Measurements from ENCODE around the gene HDGFL3. TPM values are rescaled to one million over a fixed set of nuclear protein-coding genes. Genes with fewer than 3 reads are reported as not detected.
"Not testable (repeated sequence)": the region's sequence is repeated elsewhere in the genome, so short reads cannot be mapped to it uniquely, and the experiment has no call there.

Gene HDGFL3
- total RNA-seq, 4 donors from 2014 or later = 59.0 to 175 (median 75.4) TPM

GRCh38 chr15:83153288-83153687, 54.3 kb downstream of the HDGFL3 start:
- peaks cover 10 to 68% of the 10 kb centered on the region in 2 donors for H3K36me3 ChIP-seq
- TF ChIP-seq POLR2A (IDR thresholded peaks at IDR 0.05) (no peak), CTCF (IDR thresholded peaks at IDR 0.05) (no peak), POLR2AphosphoS5 (IDR thresholded peaks at IDR 0.05) (no peak)
- H3K4me1 ChIP-seq = no peaks in the 10 kb centered on the region
- H3K4me3 ChIP-seq = no peak overlapping the region
- ATAC-seq = no peak
- no peaks in the 10 kb centered on the region for H3K27me3 ChIP-seq
- no peak overlapping the region for H3K27ac ChIP-seq
- no peaks in the 10 kb centered on the region for H3K9me3 ChIP-seq
- 91 to 100% methylated on average over 1 of the region's 1 CpG for WGBS, 2 donors (ENCODE audit: low coverage in 1 of 2)

- TF ChIP-seq POLR2AphosphoS5 (IDR thresholded peaks at IDR 0.05) (no peak), CTCF (IDR thresholded peaks at IDR 0.05) (no peak), POLR2A (IDR thresholded peaks at IDR 0.05) (no peak), EP300 (IDR thresholded peaks at IDR 0.05) (no peak)
- WGBS, 2 donors (ENCODE audit: low coverage in 1 of 2) = 84 to 87% methylated on average over 3 of the region's 3 CpGs
- peaks cover 0 to 87% of the 10 kb centered on the region in 2 donors for H3K36me3 ChIP-seq
Measured at GRCh38 chr15:83144771-83145170, 62.9 kb downstream of the HDGFL3 start.

GRCh38 chr15:83142151-83142550, 65.5 kb downstream of the HDGFL3 start:
- not testable (repeated sequence) for H3K27ac ChIP-seq, H3K4me3 ChIP-seq, H3K9me3 ChIP-seq, H3K4me1 ChIP-seq, ATAC-seq, H3K27me3 ChIP-seq
- peaks cover 0 to 80% of the 10 kb centered on the region in 2 donors for H3K36me3 ChIP-seq
- 100% methylated on average over 3 of the region's 3 CpGs for WGBS, 2 donors (ENCODE audit: low coverage in 1 of 2)

More at GRCh38 chr15:83144771-83145170, 62.9 kb downstream of the HDGFL3 start:
- H3K4me1 ChIP-seq = no peaks in the 10 kb centered on the region
- no peak overlapping the region for H3K4me3 ChIP-seq
- no peaks in the 10 kb centered on the region for H3K27me3 ChIP-seq
- H3K27ac ChIP-seq = no peak overlapping the region
- ATAC-seq = no peak
- H3K9me3 ChIP-seq = no peaks in the 10 kb centered on the region

- Histone ChIP-seq H3K27me3 (no peaks in the 10 kb centered on the region), H3K9me3 (no peaks in the 10 kb centered on the region), H3K36me3 (peaks cover 0 to 66% of the 10 kb centered on the region in 2 donors), H3K4me1 (no peaks in the 10 kb centered on the region), H3K27ac (no peak overlapping the region), H3K4me3 (no peak overlapping the region)
- no peak for TF ChIP-seq POLR2AphosphoS5 (IDR thresholded peaks at IDR 0.05)
- no peak for TF ChIP-seq CTCF (IDR thresholded peaks at IDR 0.05)
- no peak for TF ChIP-seq EP300 (IDR thresholded peaks at IDR 0.05)
- TF ChIP-seq POLR2A (IDR thresholded peaks at IDR 0.05) = no peak
- ATAC-seq = no peak
- 87 to 89% methylated on average over 4 of the region's 4 CpGs for WGBS, 2 donors (ENCODE audit: low coverage in 1 of 2)
Measured at GRCh38 chr15:83132861-83133523, 74.6 kb downstream of the HDGFL3 start.

GRCh38 chr15:83129791-83130190, 77.8 kb downstream of the HDGFL3 start:
- Histone ChIP-seq H3K4me3 (no peak overlapping the region), H3K4me1 (no peaks in the 10 kb centered on the region), H3K27me3 (no peaks in the 10 kb centered on the region), H3K36me3 (peaks cover 0 to 49% of the 10 kb centered on the region in 2 donors), H3K27ac (no peak overlapping the region), H3K9me3 (no peaks in the 10 kb centered on the region)
- TF ChIP-seq POLR2A (IDR thresholded peaks at IDR 0.05) (no peak), POLR2AphosphoS5 (IDR thresholded peaks at IDR 0.05) (no peak), EP300 (IDR thresholded peaks at IDR 0.05) (no peak), CTCF (IDR thresholded peaks at IDR 0.05) (no peak)
- WGBS, 2 donors (ENCODE audit: low coverage in 1 of 2) = 100% methylated on average over 1 of the region's 2 CpGs; no CpG with 5 or more reads in 1 of the 2 donors
- no peak for ATAC-seq
